ENCODE measurements around the gene TP53.

The TP53 gene

DNA sequence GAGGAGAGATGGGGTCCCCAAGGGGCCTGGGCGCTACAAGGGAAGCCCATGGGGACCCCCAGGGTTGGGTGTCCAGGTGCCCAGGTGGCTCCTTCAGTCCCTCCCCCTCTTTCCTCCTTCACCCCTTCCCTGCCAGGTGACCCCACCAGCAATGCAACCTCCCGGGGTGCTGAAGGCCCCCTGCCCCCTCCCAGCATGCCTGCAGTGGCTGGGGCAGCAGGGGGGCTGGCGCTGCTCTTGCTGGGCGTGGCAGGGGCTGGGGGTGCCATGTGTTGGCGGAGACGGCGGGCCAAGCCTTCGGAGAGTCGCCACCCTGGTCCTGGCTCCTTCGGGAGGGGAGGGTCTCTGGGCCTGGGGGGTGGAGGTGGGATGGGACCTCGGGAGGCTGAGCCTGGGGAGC is 21.7 kb upstream of the TP53 start:
- H3K27me3 ChIP-seq (replicated peaks; ENCODE audit: control insufficient read depth, insufficient read depth, low read length), result peaks cover 3% of the 10 kb centered on the region
- H3K4me3 ChIP-seq (replicated peaks; ENCODE audit: low read depth, low read length), result no peak overlapping the region
- TF ChIP-seq, protein P1, sequence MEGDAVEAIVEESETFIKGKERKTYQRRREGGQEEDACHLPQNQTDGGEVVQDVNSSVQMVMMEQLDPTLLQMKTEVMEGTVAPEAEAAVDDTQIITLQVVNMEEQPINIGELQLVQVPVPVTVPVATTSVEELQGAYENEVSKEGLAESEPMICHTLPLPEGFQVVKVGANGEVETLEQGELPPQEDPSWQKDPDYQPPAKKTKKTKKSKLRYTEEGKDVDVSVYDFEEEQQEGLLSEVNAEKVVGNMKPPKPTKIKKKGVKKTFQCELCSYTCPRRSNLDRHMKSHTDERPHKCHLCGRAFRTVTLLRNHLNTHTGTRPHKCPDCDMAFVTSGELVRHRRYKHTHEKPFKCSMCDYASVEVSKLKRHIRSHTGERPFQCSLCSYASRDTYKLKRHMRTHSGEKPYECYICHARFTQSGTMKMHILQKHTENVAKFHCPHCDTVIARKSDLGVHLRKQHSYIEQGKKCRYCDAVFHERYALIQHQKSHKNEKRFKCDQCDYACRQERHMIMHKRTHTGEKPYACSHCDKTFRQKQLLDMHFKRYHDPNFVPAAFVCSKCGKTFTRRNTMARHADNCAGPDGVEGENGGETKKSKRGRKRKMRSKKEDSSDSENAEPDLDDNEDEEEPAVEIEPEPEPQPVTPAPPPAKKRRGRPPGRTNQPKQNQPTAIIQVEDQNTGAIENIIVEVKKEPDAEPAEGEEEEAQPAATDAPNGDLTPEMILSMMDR (IDR thresholded peaks at IDR 0.05; ENCODE audit: insufficient read depth, low read length, poor library complexity, severe bottlenecking), result no peak
- DNase-seq (ENCODE audit: extremely low read depth, insufficient read length), result no peak
- H3K36me3 ChIP-seq (ENCODE audit: control insufficient read depth, insufficient read depth, low read length), result no peaks in the 10 kb centered on the region

DNA sequence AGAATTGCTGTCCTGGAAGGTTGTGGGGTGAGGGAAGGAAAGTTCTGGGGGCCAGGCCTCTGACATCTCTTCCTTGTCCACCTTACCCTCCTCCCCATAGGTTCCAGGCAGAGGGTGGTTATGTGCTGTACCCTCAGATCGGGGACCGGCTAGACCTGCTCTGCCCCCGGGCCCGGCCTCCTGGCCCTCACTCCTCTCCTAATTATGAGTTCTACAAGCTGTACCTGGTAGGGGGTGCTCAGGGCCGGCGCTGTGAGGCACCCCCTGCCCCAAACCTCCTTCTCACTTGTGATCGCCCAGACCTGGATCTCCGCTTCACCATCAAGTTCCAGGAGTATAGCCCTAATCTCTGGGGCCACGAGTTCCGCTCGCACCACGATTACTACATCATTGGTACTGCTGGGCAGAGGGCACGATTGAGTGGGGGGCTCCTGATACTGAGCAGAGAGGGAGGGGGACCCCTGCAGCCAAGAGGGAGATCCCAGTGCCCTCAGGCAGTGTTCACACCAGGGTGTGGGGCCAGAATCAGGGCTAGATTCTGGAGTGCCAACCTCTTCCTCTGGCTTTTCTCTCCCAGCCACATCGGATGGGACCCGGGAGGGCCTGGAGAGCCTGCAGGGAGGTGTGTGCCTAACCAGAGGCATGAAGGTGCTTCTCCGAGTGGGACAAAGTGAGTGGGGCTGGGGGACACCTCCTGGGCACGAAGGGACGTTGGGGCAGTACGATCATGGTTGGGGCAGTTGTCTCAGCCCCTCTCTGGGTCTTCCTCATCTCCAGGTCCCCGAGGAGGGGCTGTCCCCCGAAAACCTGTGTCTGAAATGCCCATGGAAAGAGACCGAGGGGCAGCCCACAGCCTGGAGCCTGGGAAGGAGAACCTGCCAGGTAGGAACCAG is 20.8 kb upstream of the TP53 start:
- H3K27me3 ChIP-seq (replicated peaks; ENCODE audit: control insufficient read depth, insufficient read depth, low read length), result no peaks in the 10 kb centered on the region; the same call in 1 of the 2 replicates

DNA sequence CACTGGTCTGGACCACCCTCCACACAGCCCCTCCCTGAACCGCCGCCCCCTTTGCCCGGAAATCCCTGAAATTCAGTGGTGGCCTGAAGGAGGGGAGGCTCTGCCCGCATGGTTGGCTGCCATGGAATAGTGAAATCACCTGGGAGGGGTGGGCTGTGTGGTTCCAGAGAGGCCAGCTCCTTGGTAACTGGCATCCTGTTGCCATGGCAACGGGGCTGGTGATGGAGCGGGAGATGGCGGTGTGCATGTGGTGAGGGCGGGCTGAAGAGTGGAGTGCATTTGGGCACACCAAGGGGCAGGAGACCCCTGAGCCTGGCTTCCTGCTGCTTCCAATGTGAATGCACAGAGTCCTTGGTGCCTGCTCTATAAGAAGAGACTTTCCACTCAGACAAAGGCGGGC is 20.2 kb upstream of the TP53 start:
- H3K36me3 ChIP-seq (ENCODE audit: control insufficient read depth, insufficient read depth, low read length), result peaks cover 3% of the 10 kb centered on the region
- H3K27me3 ChIP-seq (replicated peaks; ENCODE audit: control insufficient read depth, insufficient read depth, low read length), result no peaks in the 10 kb centered on the region; the same call in 1 of the 2 replicates
- no peak overlapping the region for H3K4me3 ChIP-seq (replicated peaks; ENCODE audit: low read depth, low read length)
- TF ChIP-seq, protein P1 (IDR thresholded peaks at IDR 0.05; ENCODE audit: insufficient read depth, low read length, poor library complexity, severe bottlenecking), result no peak
- no peak for DNase-seq (ENCODE audit: extremely low read depth, insufficient read length)

More for the DNA sequence above, 20.8 kb upstream of the TP53 start:
- TF ChIP-seq, protein P1 (IDR thresholded peaks at IDR 0.05; ENCODE audit: insufficient read depth, low read length, poor library complexity, severe bottlenecking), result no peak
- no peak for DNase-seq (ENCODE audit: extremely low read depth, insufficient read length)
- peaks cover 1% of the 10 kb centered on the region for H3K36me3 ChIP-seq (ENCODE audit: control insufficient read depth, insufficient read depth, low read length)
- no peak overlapping the region for H3K4me3 ChIP-seq (replicated peaks; ENCODE audit: low read depth, low read length)

DNA sequence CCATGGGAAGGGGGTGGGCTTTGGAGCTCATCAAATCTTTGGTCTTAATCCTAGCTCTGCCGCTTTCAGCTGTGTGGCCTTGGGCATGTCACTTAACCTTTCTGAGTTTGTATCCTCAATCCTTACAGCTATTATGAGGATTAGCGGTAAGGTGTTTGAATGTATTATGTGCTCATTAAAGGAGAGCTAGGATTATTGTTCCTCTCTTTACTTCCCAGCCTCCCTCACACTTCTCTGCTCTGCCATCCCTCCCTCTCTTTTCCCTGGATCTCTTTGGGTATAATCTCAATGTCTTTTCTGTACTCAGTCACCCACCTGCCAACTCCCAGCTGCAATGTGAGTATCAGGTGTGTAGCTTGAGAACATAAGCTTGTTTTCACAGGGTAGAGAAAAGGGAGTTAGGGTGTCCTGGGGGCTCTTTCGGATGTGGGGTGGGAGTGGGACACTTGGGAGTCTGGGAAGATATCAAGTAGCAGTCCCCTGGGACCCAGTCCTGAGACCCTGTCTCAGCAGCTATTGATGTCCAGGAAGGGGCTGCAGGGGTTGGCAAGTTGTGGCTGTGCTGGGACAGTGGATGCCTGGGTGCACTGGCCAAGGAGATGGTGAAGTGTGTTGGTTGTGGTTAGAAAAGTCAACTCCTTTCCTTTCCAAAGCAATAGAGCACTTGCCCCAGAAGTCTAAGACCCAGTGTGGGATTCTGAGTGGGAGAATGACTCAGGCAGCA is 19.5 kb upstream of the TP53 start:
- no peak for DNase-seq (ENCODE audit: extremely low read depth, insufficient read length)

More for the DNA sequence above, 19.5 kb upstream of the TP53 start:
- no peaks in the 10 kb centered on the region; the same call in 1 of the 2 replicates for H3K27me3 ChIP-seq (replicated peaks; ENCODE audit: control insufficient read depth, insufficient read depth, low read length)
- H3K4me3 ChIP-seq (replicated peaks; ENCODE audit: low read depth, low read length), result no peak overlapping the region
- TF ChIP-seq, protein P1 (IDR thresholded peaks at IDR 0.05; ENCODE audit: insufficient read depth, low read length, poor library complexity, severe bottlenecking), result no peak
- peaks cover 3% of the 10 kb centered on the region for H3K36me3 ChIP-seq (ENCODE audit: control insufficient read depth, insufficient read depth, low read length)

Data from GM06990 (cell line).